GM23338 (cell line): Measurements from ENCODE around the gene ARRDC1. TPM values are rescaled to one million over a fixed set of nuclear protein-coding genes. Genes with fewer than 3 reads are reported as not detected.

Experiments used
- ATAC-seq: fragments of 200-7000 bp; cut with Tn5 transposase; 3 replicates; pipeline ENCODE4 v1.9.1; 2020
- DNase-seq: peaks from one replicate; pipeline ENCODE4 v3.0.0-alpha.2; 2015; ENCODE audit warnings: low spot score
- H2AFZ ChIP-seq: fragments of 200-600 bp; sonication (generic); 2 replicates; pipeline ENCODE4 v1.8.0; 2016; ENCODE audit warnings: antibody characterized with exemption, mild to moderate bottlenecking, moderate library complexity
- H3F3A ChIP-seq: fragments of 200-600 bp; sonication (generic); replicated peaks from 2 replicates; pipeline ENCODE4 v1.8.0; 2017; ENCODE audit warnings: antibody characterized with exemption, mixed run types, low read depth
- H3K27ac ChIP-seq: fragments of 200-600 bp; sonication (generic); 2 replicates; pipeline ENCODE4 v1.6.1; 2016; ENCODE audit warnings: low read depth
- H3K27me3 ChIP-seq: fragments of 200-600 bp; sonication (generic); 2 replicates; pipeline ENCODE4 v1.8.0; 2016; ENCODE audit warnings: mild to moderate bottlenecking, mixed run types, moderate library complexity; ENCODE audit not compliant: insufficient read depth
- H3K36me3 ChIP-seq: fragments of 200-600 bp; sonication (generic); 2 replicates; pipeline ENCODE4 v1.8.0; 2016; ENCODE audit warnings: mild to moderate bottlenecking; ENCODE audit not compliant: insufficient read depth
- H3K4me1 ChIP-seq: fragments of 200-600 bp; sonication (generic); 2 replicates; pipeline ENCODE4 v1.8.0; 2016; ENCODE audit warnings: mild to moderate bottlenecking, moderate library complexity; ENCODE audit not compliant: insufficient read depth
- H3K4me2 ChIP-seq: fragments of 200-600 bp; sonication (generic); 2 replicates; pipeline ENCODE4 v1.7.1; 2017; ENCODE audit warnings: mixed run types
- H3K4me3 ChIP-seq: fragments of 200-600 bp; sonication (generic); 2 replicates; pipeline ENCODE4 v1.6.1; 2016; ENCODE audit warnings: mixed run types
- H3K79me2 ChIP-seq: fragments of 200-600 bp; sonication (generic); replicated peaks from 2 replicates; pipeline ENCODE4 v1.8.0; 2017; ENCODE audit warnings: mild to moderate bottlenecking; ENCODE audit not compliant: insufficient read depth
- H3K9me2 ChIP-seq: fragments of 200-600 bp; sonication (generic); 2 replicates; pipeline ENCODE4 v1.8.0; 2017; ENCODE audit not compliant: insufficient read depth
- H4K20me1 ChIP-seq: fragments of 200-600 bp; sonication (generic); replicated peaks from 2 replicates; pipeline ENCODE4 v1.8.0; 2017; ENCODE audit warnings: mild to moderate bottlenecking; ENCODE audit not compliant: insufficient read depth
- H3K27ac Mint-ChIP-seq: 2 replicates; pipeline ENCODE4 v1.8.0; 2020; ENCODE audit warnings: inconsistent platforms, mild to moderate bottlenecking, moderate library complexity, mixed read lengths
- H3K27me3 Mint-ChIP-seq: 3 replicates; pipeline ENCODE4 v1.8.0; 2022; ENCODE audit warnings: low read depth, mild to moderate bottlenecking, moderate library complexity, mixed read lengths, inconsistent platforms; ENCODE audit not compliant: insufficient read depth, poor library complexity
- H3K36me3 Mint-ChIP-seq: 3 replicates; pipeline ENCODE4 v1.8.0; 2021; ENCODE audit warnings: low read depth, mild to moderate bottlenecking, inconsistent platforms, moderate library complexity, mixed read lengths
- H3K4me1 Mint-ChIP-seq: 3 replicates; pipeline ENCODE4 v1.8.0; 2020; ENCODE audit warnings: mild to moderate bottlenecking, inconsistent platforms, mixed read lengths
- H3K4me3 Mint-ChIP-seq: 3 replicates; pipeline ENCODE4 v1.8.0; 2021; ENCODE audit warnings: moderate library complexity, mild to moderate bottlenecking, inconsistent platforms, mixed read lengths
- H3K9me3 Mint-ChIP-seq: 3 replicates; pipeline ENCODE4 v1.8.0; 2020; ENCODE audit warnings: moderate library complexity, mild to moderate bottlenecking, inconsistent platforms, mixed read lengths
- ETS1 ChIP-seq: IDR thresholded peaks from 2 replicates; pipeline ENCODE4 v1.6.1; 2016; ENCODE audit warnings: antibody characterized with exemption
- EZH2phosphoT487 ChIP-seq: fragments of 200-600 bp; sonication (generic); IDR thresholded peaks from one replicate; pipeline ENCODE4 v1.8.1; 2018; ENCODE audit warnings: antibody characterized with exemption; ENCODE audit not compliant: unreplicated experiment
- JUNB ChIP-seq: IDR thresholded peaks from one replicate; pipeline ENCODE4 v1.6.1; 2016; ENCODE audit warnings: antibody characterized with exemption; ENCODE audit not compliant: unreplicated experiment
- NANOG ChIP-seq: IDR thresholded peaks from 2 replicates; pipeline ENCODE4 v1.6.1; 2016; ENCODE audit warnings: antibody characterized with exemption, borderline replicate concordance
- POLR2AphosphoS5 ChIP-seq: IDR thresholded peaks from 2 replicates; pipeline ENCODE4 v1.6.1; 2016; ENCODE audit warnings: antibody characterized with exemption, low read depth
- ZNF114 ChIP-seq: fragments of 250-450 bp; sonication (Bioruptor Pico); IDR thresholded peaks from 2 replicates; pipeline ENCODE4 v1.5.0; 2020; ENCODE audit warnings: mild to moderate bottlenecking, moderate library complexity
- polyA plus RNA-seq: library from polyadenylated mRNA; unstranded; fragments of >200 nt; fragmentation: Nextera tagmentation; extraction: Ambion mirVana; gene quantifications from 2 replicates; pipeline ENCODE4 v1.2.1, GENCODE V29; 2016
- total RNA-seq: library from RNA; depleted of rRNA; stranded (reverse); fragments of >200 nt; shearing (Covaris generic); gene quantifications from 2 replicates; pipeline ENCODE4 v1.2.3, GENCODE V29; 2014
- TF ChIP-seq, protein P1 (sequence below), 2 experiments: fragments of 200-600 bp in 1 of 2; sonication (generic) in 1 of 2; conservative IDR thresholded peaks; 2 replicates each; pipeline versions ENCODE4 v1.5.1 to v1.6.1; 2016 to 2017; ENCODE audit warnings: antibody characterized with exemption in 2 of 2, low read depth in 2 of 2, mild to moderate bottlenecking in 2 of 2, moderate library complexity in 1 of 2
- TF ChIP-seq, protein P2 (sequence below): fragments of 250-450 bp; sonication (Bioruptor Pico); IDR thresholded peaks from 2 replicates; pipeline ENCODE4 v1.5.0; 2020; ENCODE audit warnings: mild to moderate bottlenecking, moderate library complexity

ARRDC1 gene
- total and polyA plus RNA-seq, 2 experiments from 2014 or later = 36.6 to 63.8 TPM

GRCh38 chr9:137646341-137646740 lies 40.9 kb downstream of the ARRDC1 start:
- Histone ChIP-seq H3K79me2 (peaks cover 100% of the 10 kb centered on the region), H3K4me3 (no peak overlapping the region), H3K4me1 (no peaks in the 10 kb centered on the region; the same call in 1 of the 2 replicates), H3K9me2 (no peaks in the 10 kb centered on the region), H3K36me3 (no peaks in the 10 kb centered on the region), H4K20me1 (peaks cover 66% of the 10 kb centered on the region), H2AFZ (no peak overlapping the region), H3K27ac (peak overlapping the region; percentile 78; the same call in 1 of the 2 replicates), H3K27me3 (no peaks in the 10 kb centered on the region), H3K4me2 (no peak overlapping the region), H3F3A (no peaks in the 10 kb centered on the region)
- Mint-ChIP-seq H3K27me3 (peaks cover 9% of the 10 kb centered on the region), H3K36me3 (peaks cover 27% of the 10 kb centered on the region), H3K9me3 (no peaks in the 10 kb centered on the region), H3K4me1 (peaks cover 20% of the 10 kb centered on the region), H3K27ac (0 out of 2 replicates have a peak overlapping the region, but pooled peaks have one; percentile 47), H3K4me3 (no peak overlapping the region)
- TF ChIP-seq EZH2phosphoT487 = no peak
- no peak for TF ChIP-seq JUNB
- ATAC-seq = peak; percentile 30; the same call in 2 of the 3 replicates
- DNase-seq = no peak

- peaks cover 18% of the 10 kb centered on the region for H3K4me1 Mint-ChIP-seq
- peak overlapping the region; percentile 78; the same call in 1 of the 2 replicates for H3K27ac ChIP-seq
- H3K4me1 ChIP-seq = no peaks in the 10 kb centered on the region; the same call in 1 of the 2 replicates
- ATAC-seq = no peak
- H3K4me3 ChIP-seq = no peak overlapping the region
- no peak overlapping the region for H3K27ac Mint-ChIP-seq
- no peak overlapping the region for H3K4me2 ChIP-seq
- H3K9me2 ChIP-seq = no peaks in the 10 kb centered on the region
- H3K27me3 Mint-ChIP-seq = peaks cover 8% of the 10 kb centered on the region
- no peaks in the 10 kb centered on the region for H3F3A ChIP-seq
- no peaks in the 10 kb centered on the region for H3K36me3 ChIP-seq
- H3K36me3 Mint-ChIP-seq = peaks cover 31% of the 10 kb centered on the region
- DNase-seq = no peak
- no peak overlapping the region for H3K4me3 Mint-ChIP-seq
- peaks cover 100% of the 10 kb centered on the region for H3K79me2 ChIP-seq
- H4K20me1 ChIP-seq = peaks cover 69% of the 10 kb centered on the region
- H3K9me3 Mint-ChIP-seq = no peaks in the 10 kb centered on the region
- no peak overlapping the region for H2AFZ ChIP-seq
- no peaks in the 10 kb centered on the region for H3K27me3 ChIP-seq
- TF ChIP-seq, protein P1, sequence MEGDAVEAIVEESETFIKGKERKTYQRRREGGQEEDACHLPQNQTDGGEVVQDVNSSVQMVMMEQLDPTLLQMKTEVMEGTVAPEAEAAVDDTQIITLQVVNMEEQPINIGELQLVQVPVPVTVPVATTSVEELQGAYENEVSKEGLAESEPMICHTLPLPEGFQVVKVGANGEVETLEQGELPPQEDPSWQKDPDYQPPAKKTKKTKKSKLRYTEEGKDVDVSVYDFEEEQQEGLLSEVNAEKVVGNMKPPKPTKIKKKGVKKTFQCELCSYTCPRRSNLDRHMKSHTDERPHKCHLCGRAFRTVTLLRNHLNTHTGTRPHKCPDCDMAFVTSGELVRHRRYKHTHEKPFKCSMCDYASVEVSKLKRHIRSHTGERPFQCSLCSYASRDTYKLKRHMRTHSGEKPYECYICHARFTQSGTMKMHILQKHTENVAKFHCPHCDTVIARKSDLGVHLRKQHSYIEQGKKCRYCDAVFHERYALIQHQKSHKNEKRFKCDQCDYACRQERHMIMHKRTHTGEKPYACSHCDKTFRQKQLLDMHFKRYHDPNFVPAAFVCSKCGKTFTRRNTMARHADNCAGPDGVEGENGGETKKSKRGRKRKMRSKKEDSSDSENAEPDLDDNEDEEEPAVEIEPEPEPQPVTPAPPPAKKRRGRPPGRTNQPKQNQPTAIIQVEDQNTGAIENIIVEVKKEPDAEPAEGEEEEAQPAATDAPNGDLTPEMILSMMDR (conservative IDR thresholded peaks at IDR 0.05; ENCODE audit: low read depth in 2 of 2) = no peak
- TF ChIP-seq, protein P2, sequence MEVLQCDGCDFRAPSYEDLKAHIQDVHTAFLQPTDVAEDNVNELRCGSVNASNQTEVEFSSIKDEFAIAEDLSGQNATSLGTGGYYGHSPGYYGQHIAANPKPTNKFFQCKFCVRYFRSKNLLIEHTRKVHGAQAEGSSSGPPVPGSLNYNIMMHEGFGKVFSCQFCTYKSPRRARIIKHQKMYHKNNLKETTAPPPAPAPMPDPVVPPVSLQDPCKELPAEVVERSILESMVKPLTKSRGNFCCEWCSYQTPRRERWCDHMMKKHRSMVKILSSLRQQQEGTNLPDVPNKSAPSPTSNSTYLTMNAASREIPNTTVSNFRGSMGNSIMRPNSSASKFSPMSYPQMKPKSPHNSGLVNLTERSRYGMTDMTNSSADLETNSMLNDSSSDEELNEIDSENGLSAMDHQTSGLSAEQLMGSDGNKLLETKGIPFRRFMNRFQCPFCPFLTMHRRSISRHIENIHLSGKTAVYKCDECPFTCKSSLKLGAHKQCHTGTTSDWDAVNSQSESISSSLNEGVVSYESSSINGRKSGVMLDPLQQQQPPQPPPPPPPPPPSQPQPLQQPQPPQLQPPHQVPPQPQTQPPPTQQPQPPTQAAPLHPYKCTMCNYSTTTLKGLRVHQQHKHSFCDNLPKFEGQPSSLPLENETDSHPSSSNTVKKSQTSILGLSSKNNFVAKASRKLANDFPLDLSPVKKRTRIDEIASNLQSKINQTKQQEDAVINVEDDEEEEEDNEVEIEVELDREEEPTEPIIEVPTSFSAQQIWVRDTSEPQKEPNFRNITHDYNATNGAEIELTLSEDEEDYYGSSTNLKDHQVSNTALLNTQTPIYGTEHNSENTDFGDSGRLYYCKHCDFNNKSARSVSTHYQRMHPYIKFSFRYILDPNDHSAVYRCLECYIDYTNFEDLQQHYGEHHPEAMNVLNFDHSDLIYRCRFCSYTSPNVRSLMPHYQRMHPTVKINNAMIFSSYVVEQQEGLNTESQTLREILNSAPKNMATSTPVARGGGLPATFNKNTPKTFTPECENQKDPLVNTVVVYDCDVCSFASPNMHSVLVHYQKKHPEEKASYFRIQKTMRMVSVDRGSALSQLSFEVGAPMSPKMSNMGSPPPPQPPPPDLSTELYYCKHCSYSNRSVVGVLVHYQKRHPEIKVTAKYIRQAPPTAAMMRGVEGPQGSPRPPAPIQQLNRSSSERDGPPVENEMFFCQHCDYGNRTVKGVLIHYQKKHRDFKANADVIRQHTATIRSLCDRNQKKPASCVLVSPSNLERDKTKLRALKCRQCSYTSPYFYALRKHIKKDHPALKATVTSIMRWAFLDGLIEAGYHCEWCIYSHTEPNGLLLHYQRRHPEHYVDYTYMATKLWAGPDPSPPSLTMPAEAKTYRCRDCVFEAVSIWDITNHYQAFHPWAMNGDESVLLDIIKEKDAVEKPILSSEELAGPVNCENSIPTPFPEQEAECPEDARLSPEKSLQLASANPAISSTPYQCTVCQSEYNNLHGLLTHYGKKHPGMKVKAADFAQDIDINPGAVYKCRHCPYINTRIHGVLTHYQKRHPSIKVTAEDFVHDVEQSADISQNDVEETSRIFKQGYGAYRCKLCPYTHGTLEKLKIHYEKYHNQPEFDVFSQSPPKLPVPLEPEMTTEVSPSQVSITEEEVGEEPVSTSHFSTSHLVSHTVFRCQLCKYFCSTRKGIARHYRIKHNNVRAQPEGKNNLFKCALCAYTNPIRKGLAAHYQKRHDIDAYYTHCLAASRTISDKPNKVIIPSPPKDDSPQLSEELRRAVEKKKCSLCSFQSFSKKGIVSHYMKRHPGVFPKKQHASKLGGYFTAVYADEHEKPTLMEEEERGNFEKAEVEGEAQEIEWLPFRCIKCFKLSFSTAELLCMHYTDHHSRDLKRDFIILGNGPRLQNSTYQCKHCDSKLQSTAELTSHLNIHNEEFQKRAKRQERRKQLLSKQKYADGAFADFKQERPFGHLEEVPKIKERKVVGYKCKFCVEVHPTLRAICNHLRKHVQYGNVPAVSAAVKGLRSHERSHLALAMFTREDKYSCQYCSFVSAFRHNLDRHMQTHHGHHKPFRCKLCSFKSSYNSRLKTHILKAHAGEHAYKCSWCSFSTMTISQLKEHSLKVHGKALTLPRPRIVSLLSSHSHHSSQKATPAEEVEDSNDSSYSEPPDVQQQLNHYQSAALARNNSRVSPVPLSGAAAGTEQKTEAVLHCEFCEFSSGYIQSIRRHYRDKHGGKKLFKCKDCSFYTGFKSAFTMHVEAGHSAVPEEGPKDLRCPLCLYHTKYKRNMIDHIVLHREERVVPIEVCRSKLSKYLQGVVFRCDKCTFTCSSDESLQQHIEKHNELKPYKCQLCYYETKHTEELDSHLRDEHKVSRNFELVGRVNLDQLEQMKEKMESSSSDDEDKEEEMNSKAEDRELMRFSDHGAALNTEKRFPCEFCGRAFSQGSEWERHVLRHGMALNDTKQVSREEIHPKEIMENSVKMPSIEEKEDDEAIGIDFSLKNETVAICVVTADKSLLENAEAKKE (CRISPR knock-in tag) = no peak
- no peak for TF ChIP-seq NANOG
- TF ChIP-seq JUNB = no peak
- no peak for TF ChIP-seq ZNF114 (CRISPR knock-in tag)
- TF ChIP-seq POLR2AphosphoS5 = no peak
- no peak for TF ChIP-seq ETS1
Measured at GRCh38 chr9:137647096-137647714, 41.7 kb downstream of the ARRDC1 start.
